ENCODE data around the gene FBXL13. TPM values are rescaled to one million over a fixed set of nuclear protein-coding genes. Genes with fewer than 3 reads are reported as not detected.

Gene FBXL13
- total RNA-seq, 1 donor from 2014 or later: 3.0 TPM

DNA sequence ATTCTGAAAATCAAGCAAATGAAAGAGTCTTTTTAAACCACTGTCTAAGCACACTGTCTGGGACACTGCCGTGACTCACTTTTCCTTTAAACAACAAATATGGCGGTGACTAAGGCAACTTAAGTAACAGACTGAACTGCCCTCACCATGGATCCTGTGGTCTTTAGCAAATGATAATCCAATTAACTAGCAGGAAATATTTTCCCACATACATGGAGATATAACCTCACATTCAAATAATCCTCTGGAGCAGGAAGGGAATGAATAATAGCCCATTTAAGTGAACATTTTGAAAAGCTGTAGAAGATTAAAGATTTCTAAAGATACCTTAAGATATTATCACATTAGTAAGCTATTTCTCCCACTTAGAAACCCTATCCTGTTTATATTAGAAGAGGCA lies 202.1 kb downstream of the FBXL13 start:
- H3K36me3 ChIP-seq: no peaks in the 10 kb centered on the region
- ATAC-seq (no peak), DNase-seq (no peak)
- H3K9me3 ChIP-seq: no peaks in the 10 kb centered on the region
- H3K27me3 ChIP-seq: no peaks in the 10 kb centered on the region
- H3K27ac ChIP-seq: no peak overlapping the region
- TF ChIP-seq, protein P1, sequence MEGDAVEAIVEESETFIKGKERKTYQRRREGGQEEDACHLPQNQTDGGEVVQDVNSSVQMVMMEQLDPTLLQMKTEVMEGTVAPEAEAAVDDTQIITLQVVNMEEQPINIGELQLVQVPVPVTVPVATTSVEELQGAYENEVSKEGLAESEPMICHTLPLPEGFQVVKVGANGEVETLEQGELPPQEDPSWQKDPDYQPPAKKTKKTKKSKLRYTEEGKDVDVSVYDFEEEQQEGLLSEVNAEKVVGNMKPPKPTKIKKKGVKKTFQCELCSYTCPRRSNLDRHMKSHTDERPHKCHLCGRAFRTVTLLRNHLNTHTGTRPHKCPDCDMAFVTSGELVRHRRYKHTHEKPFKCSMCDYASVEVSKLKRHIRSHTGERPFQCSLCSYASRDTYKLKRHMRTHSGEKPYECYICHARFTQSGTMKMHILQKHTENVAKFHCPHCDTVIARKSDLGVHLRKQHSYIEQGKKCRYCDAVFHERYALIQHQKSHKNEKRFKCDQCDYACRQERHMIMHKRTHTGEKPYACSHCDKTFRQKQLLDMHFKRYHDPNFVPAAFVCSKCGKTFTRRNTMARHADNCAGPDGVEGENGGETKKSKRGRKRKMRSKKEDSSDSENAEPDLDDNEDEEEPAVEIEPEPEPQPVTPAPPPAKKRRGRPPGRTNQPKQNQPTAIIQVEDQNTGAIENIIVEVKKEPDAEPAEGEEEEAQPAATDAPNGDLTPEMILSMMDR (IDR thresholded peaks at IDR 0.05): no peak
- intact Hi-C loops (cut with DNase I): no loop called here
- no peak overlapping the region for H3K4me3 ChIP-seq
- H3K4me1 ChIP-seq: no peaks in the 10 kb centered on the region

DNA sequence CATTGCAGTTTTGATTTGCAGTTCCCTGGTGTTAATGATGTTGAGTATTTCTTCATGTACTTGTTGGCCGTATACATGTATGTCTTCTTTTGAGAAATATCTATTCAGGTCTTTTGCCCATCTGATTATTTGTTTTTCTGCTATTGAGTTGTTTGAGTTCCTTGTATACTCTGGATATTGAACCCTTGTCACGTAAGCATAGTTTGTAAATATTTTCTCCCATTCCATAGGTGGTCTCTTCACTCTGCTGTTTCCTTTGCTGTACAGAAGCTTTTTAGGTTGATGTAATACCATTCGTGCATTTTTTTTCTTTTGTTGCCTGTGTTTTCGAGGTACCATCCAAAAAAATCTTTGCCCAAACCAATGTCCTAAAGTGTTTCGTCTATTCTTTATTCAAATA lies 205.4 kb downstream of the FBXL13 start:
- no peak overlapping the region for H3K27ac ChIP-seq

DNA sequence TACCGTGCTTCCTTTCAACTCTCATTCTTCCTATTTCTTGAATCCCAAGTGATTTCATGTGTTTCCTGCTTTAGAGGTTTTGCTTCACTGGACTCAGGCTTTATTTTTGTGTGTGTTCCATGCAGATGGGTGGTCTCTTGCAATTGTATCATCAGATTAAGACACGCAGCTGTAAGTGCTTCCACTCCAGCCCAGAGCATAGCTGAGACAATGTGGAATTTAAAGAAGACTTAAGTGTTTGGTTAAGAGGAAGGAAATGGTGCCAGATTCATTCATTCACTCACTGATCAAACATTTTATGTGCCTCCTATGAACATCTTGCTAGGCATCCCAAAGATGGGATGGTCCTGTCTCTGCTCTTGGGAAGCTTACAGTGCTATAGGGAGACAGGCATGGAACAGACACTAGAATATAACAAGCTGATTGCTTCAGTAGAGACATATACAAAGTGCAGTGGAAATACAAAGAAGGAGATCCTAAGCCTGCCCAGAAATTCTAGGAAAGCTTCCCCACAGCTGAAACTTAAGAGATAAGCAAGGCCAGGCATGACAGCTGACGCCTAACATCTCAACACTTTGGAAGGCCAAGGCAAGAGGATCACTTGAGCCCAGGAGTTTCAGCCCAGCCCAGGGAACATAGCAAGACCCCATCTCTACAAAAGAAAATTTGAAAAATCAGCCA lies 207.9 kb downstream of the FBXL13 start:
- DNase-seq (no peak), ATAC-seq (no peak)
- Histone ChIP-seq H3K4me1 (no peaks in the 10 kb centered on the region), H3K9me3 (no peaks in the 10 kb centered on the region), H3K4me3 (no peak overlapping the region), H3K27me3 (no peaks in the 10 kb centered on the region), H3K27ac (no peak overlapping the region), H3K36me3 (no peaks in the 10 kb centered on the region)
- intact Hi-C loops (cut with DNase I): no loop called here
- TF ChIP-seq, protein P1 (IDR thresholded peaks at IDR 0.05): no peak

More for the DNA sequence above, 205.4 kb downstream of the FBXL13 start:
- no peaks in the 10 kb centered on the region for H3K36me3 ChIP-seq
- no peaks in the 10 kb centered on the region for H3K4me1 ChIP-seq
- H3K9me3 ChIP-seq: no peaks in the 10 kb centered on the region
- H3K4me3 ChIP-seq: no peak overlapping the region
- TF ChIP-seq, protein P1 (IDR thresholded peaks at IDR 0.05): no peak
- no peaks in the 10 kb centered on the region for H3K27me3 ChIP-seq
- DNase-seq (no peak), ATAC-seq (no peak)
- intact Hi-C loops (cut with DNase I): no loop called here

DNA sequence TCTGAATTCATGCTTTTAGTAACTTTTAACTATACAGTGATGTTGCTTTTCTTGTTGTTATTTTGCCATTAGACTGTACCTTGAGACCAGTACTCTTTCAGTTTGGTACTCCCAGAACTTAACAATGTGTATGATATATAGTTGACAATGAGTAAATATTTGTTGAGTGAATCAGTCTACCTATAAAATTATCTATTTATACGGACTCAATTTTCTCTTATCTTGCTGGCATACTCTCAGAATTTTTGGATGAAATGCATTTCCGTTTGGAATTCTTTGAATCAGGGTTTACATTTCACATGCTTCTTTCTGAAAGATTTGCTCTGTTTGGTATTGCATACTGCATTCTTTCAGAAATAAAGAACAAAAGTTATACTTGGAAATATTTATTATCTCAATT lies 209.6 kb downstream of the FBXL13 start:
- no peaks in the 10 kb centered on the region for H3K4me1 ChIP-seq
- intact Hi-C loops (cut with DNase I): no loop called here
- H3K9me3 ChIP-seq: no peaks in the 10 kb centered on the region
- no peaks in the 10 kb centered on the region for H3K27me3 ChIP-seq
- no peak for DNase-seq
- TF ChIP-seq, protein P1 (IDR thresholded peaks at IDR 0.05): no peak
- H3K36me3 ChIP-seq: no peaks in the 10 kb centered on the region
- no peak for ATAC-seq
- no peak overlapping the region for H3K4me3 ChIP-seq
- no peak overlapping the region for H3K27ac ChIP-seq

DNA sequence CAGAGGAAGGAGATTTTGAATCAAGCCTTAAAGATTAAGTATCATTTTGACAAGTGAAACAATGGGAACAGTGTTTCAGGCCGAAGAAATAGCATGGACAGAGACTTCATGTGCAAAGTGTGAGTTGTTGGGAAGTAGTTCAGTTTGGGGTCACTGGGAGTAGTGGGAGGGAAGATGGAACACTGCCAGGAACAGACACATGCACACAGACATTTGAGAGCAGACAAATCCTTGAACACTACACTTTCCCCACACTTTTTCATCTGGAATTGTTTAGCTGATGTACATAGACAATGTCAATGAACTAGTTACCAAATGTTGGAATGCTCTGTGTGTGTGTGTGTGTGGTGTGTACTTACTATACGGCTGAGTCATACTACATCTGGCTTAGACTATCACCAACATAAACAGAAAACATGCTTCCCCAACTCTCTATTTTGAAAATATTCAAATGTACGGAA lies 214.2 kb downstream of the FBXL13 start:
- H3K36me3 ChIP-seq: no peaks in the 10 kb centered on the region
- no peaks in the 10 kb centered on the region for H3K27me3 ChIP-seq
- ATAC-seq (no peak), DNase-seq (no peak)
- intact Hi-C loops (cut with DNase I): no loop called here
- H3K4me1 ChIP-seq: no peaks in the 10 kb centered on the region
- TF ChIP-seq, protein P1 (IDR thresholded peaks at IDR 0.05): no peak
- no peak overlapping the region for H3K27ac ChIP-seq
- no peaks in the 10 kb centered on the region for H3K9me3 ChIP-seq
- no peak overlapping the region for H3K4me3 ChIP-seq

DNA sequence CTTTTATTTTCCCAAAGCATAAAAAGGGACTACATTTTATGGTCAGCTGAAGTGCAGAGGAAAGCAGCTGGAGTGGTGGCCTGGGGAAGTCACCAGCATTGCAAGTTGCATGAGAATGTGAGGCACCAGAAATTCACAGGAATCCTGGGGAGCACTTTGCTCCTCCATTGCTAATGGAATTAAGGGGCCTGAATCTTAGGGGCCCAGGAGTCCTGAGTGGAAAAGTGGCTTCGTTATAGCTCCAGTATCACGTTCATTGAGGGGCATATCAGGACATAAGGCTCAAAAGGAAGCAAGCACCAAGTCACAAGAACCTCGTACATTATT lies 214.8 kb downstream of the FBXL13 start:
- no peak overlapping the region for H3K27ac ChIP-seq
- H3K4me1 ChIP-seq: no peaks in the 10 kb centered on the region
- H3K4me3 ChIP-seq: no peak overlapping the region
- intact Hi-C loops (cut with DNase I): no loop called here
- H3K27me3 ChIP-seq: no peaks in the 10 kb centered on the region
- DNase-seq (no peak), ATAC-seq (no peak)
- H3K36me3 ChIP-seq: no peaks in the 10 kb centered on the region
- H3K9me3 ChIP-seq: no peaks in the 10 kb centered on the region
- TF ChIP-seq, protein P1 (IDR thresholded peaks at IDR 0.05): no peak
